RWPE2 (cell line): ENCODE results near the gene TGM2.
A peak's percentile ranks its signal among the peaks of the same experiment; 100 is the strongest.

ENCODE experiments used
- ATAC-seq: fragments of 200-7000 bp; cut with Tn5 transposase; 3 replicates; pipeline ENCODE4 v1.9.1; 2021; ENCODE audit warnings: low read depth
- DNase-seq: peaks from one replicate; pipeline ENCODE4 v3.0.0-alpha.2; 2020; ENCODE audit warnings: low spot score
- H3K27ac ChIP-seq: fragments of 450-650 bp; 2 replicates; pipeline ENCODE4 v1.5.1; 2017; ENCODE audit warnings: mild to moderate bottlenecking; ENCODE audit not compliant: poor library complexity, severe bottlenecking
- H3K27me3 ChIP-seq: fragments of 250-450 bp; sonication (Bioruptor Pico); 2 replicates; pipeline ENCODE4 v1.5.1; 2021; ENCODE audit warnings: mild to moderate bottlenecking, moderate library complexity; ENCODE audit not compliant: insufficient read depth, poor library complexity, severe bottlenecking
- H3K36me3 ChIP-seq: fragments of 250-450 bp; sonication (Bioruptor Pico); 2 replicates; pipeline ENCODE4 v1.5.1; 2020; ENCODE audit warnings: low read depth, mild to moderate bottlenecking, moderate library complexity
- H3K4me1 ChIP-seq: fragments of 250-450 bp; sonication (Bioruptor Pico); 2 replicates; pipeline ENCODE4 v1.5.1; 2021; ENCODE audit warnings: mild to moderate bottlenecking, moderate library complexity; ENCODE audit not compliant: insufficient read depth, poor library complexity, severe bottlenecking
- H3K4me3 ChIP-seq: fragments of 250-450 bp; sonication (Bioruptor Pico); 2 replicates; pipeline ENCODE4 v1.5.1; 2021; ENCODE audit warnings: mild to moderate bottlenecking, moderate library complexity; ENCODE audit not compliant: severe bottlenecking
- H3K9me3 ChIP-seq: fragments of 250-450 bp; sonication (Bioruptor Pico); 2 replicates; pipeline ENCODE4 v1.5.1; 2021; ENCODE audit warnings: mild to moderate bottlenecking, moderate library complexity; ENCODE audit not compliant: severe bottlenecking
- CTCF ChIP-seq: fragments of 450-650 bp; IDR thresholded peaks from one replicate; pipeline ENCODE4 v1.5.1; 2017; ENCODE audit warnings: mild to moderate bottlenecking, moderate library complexity; ENCODE audit not compliant: poor library complexity, severe bottlenecking

TGM2 gene

GRCh38 chr20:38170219-38170825 is 5.3 kb upstream of the TGM2 start:
- TF ChIP-seq CTCF: no peak
- ATAC-seq (no peak), DNase-seq (no peak)
- no peaks in the 10 kb centered on the region for H3K36me3 ChIP-seq
- H3K4me1 ChIP-seq: peaks cover 67% of the 10 kb centered on the region
- no peak overlapping the region for H3K4me3 ChIP-seq
- peak overlapping the region; percentile 97 for H3K27ac ChIP-seq
- no peaks in the 10 kb centered on the region for H3K9me3 ChIP-seq
- no peaks in the 10 kb centered on the region for H3K27me3 ChIP-seq

GRCh38 chr20:38169636-38170193 is 4.6 kb upstream of the TGM2 start:
- DNase-seq (no peak), ATAC-seq (no peak)
- no peak for TF ChIP-seq CTCF
- H3K4me1 ChIP-seq: peaks cover 67% of the 10 kb centered on the region
- no peaks in the 10 kb centered on the region for H3K9me3 ChIP-seq
- no peaks in the 10 kb centered on the region for H3K27me3 ChIP-seq
- H3K27ac ChIP-seq: peak overlapping the region; percentile 97
- H3K36me3 ChIP-seq: no peaks in the 10 kb centered on the region
- no peak overlapping the region for H3K4me3 ChIP-seq

- H3K27ac ChIP-seq: peak overlapping the region; percentile 97
- DNase-seq (no peak), ATAC-seq (peak; percentile 19)
These were observed 3.9 kb upstream of the TGM2 start for GRCh38 chr20:38168791-38169589.

GRCh38 chr20:38167851-38168760 is 3.0 kb upstream of the TGM2 start:
- H3K9me3 ChIP-seq: no peaks in the 10 kb centered on the region
- peak; percentile 49 for TF ChIP-seq CTCF
- no peaks in the 10 kb centered on the region for H3K36me3 ChIP-seq
- ATAC-seq: peak; percentile 77
- peaks cover 59% of the 10 kb centered on the region for H3K4me1 ChIP-seq
- no peak overlapping the region for H3K4me3 ChIP-seq
- H3K27ac ChIP-seq: peak overlapping the region; percentile 97
- peak; percentile 100 for DNase-seq
- H3K27me3 ChIP-seq: no peaks in the 10 kb centered on the region

More at GRCh38 chr20:38168791-38169589, 3.9 kb upstream of the TGM2 start:
- Histone ChIP-seq H3K27me3 (no peaks in the 10 kb centered on the region), H3K9me3 (no peaks in the 10 kb centered on the region), H3K4me1 (peaks cover 67% of the 10 kb centered on the region), H3K36me3 (no peaks in the 10 kb centered on the region), H3K4me3 (no peak overlapping the region)
- TF ChIP-seq CTCF: peak; percentile 46
